Measurements from ENCODE around the gene PAWR.
"Not testable (repeated sequence)": the region's sequence is repeated elsewhere in the genome, so short reads cannot be mapped to it uniquely, and the experiment has no call there.

PAWR gene

DNA sequence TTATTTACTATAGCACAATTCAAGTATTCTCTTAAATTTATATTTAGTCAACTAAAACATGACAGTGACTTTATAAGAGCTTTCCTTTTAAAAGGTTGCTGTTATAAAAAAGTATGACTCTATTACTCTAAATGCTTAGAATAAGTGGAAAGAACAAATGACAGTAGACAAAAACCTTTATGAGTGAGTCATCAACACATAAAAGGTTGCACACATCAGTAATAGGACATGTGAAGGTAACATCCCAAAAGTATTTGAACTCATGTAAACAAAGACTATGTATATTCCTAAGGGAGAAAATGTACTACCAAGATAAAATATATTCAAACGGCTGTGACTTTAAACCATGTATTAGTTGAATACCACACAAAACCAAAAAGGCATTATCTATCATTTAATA, 98.8 kb downstream of the PAWR start:
- DNase-seq (ENCODE audit: low read depth) = no peak

DNA sequence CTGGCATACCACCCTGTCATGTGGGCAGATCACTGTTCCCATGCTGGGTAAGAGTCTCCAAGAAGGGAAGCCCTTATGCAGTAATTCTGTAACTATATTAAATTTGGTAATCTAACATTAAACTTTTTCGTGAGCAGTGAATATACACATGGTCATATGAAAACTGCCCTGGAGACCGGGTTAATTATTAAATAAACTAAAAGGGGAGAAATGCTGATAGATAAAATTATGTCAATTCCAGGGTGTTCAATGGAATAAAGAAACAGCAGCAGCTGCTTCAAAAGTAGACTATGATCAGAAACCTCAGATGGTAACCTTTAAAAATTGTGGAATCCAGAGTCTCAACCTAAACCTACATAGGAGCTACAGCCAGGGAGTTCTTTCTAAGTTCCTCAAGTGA, 100.0 kb downstream of the PAWR start:
- no peak for DNase-seq (ENCODE audit: low read depth)

DNA sequence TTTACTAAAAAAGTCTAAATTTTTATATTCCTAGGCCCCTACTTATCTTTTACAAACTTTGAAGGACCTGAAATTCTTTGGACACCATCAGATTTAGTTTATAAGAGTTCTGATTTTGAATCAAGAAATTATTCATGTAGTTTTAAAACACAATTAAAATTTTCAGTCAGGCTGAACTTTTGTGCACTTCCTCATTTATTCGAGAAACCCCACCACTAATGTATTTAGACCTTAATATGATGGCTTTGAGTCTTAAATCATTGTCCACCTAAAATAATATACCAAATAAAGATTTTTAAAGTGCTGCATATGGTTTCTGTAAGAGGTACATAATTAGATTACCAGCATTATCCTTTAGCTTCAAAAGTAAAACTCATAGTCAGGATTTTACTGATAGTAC, 103.4 kb downstream of the PAWR start:
- no peak for DNase-seq (ENCODE audit: low read depth)

DNA sequence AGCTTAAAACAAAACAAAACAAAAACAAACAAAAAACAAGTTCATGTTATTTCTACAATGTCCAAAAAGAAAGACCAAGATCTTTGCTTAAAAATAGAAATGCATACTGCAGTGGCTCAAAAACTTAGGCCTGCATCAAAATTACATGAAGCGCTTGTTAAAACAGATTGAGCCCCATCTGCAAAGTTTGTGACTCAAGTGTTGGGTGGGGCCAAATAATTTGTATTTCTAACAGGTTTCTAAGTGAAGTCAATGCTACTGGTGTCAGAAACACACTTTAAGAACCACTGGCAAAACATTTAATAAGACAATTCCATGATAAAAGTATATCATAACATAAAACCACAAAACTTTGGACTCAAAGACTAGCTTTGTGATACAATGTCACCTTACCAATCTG, 105.6 kb downstream of the PAWR start:
- no peak for DNase-seq (ENCODE audit: low read depth)

DNA sequence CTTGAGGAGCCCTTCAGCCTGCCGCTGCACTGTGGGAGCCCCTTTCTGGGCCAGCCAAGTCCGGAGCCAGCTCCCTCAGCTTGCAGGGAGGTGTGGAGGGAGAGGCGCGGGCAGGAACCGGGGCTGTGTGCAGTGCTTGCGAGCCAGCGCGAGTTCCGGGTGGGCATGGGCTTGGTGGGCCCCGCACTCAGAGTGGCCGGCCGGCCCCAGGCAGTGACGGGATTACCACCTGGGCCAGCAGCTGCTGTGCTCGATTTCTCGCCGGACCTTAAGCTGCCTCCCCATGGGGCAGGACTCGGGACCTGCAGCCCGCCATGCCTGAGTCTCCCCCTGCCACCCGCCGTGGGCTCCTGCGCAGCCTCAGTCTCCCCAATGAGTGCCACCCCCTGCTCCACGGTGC, 116.9 kb downstream of the PAWR start:
- no peak for DNase-seq (ENCODE audit: low read depth)

DNA sequence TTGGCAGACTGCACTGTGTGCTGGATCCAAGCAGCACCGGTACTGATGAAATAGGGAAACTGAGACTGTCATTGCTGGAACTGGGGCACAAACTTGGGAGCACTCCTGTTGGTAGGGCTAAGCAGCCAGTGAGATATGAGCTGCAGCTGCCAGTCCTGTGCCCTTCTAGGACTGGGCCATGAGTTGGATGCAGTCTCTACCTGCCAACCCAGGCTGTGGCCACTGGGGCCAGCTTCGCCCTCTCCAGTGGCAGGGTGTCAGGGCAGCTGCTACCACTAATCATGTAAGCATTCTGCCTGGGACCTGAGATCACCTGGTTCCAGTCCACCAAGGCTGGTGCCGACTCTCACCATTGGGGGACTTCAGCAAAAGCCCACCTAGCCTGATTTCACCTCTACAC, 121.1 kb downstream of the PAWR start:
- DNase-seq (ENCODE audit: low read depth) = no peak

DNA sequence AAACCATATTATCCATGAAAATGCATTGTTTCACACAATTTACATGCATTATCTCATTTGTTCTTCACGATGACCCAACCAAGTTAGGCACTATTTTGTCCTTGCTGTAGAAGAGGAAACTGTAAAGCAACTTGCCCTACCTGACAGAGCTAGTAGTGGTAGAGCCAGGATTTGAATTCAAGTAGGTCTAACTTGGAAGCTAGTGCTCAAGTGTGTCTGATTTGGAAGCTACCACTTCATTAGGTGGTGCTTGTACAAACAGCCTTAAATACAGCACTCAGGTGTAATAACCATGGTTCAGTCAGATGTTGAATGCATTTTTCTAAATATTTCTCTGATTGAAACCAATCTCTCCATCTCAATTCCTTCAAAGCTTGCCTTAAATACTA, 123.6 kb downstream of the PAWR start:
- no peak for DNase-seq (ENCODE audit: low read depth)

DNA sequence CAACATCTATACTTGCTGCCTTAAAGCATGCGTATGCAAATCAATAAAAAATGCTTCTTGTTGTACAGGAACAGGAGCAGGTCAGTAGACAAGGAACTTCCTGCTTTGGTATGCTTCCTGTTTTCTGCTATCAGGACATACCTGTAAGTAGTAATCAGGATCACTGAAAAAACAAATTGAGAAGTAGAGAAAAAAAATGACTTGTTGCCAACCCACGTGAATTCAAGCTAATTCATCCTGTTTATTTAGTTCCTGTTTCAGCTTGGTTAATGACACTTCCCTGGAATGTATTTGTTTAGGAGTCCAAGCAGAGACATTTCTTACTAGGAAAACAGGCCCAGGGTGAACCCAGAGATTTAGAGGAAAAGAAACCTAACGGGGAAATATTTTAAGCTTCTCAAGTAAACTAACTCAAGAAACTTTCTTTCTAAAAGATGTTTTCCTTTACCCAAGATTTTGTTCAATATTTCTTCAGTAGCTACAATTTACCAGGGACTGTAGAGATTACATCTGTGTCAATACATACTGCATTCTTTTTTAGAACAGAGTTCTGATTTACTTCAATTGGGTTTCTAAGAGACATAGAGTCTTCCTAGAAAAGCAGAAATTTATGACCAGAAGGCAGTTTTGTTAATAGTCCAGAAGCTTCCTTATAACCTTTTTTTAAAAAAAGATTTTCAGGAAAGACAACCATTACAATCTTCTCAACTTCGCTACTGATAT, 124.2 kb downstream of the PAWR start:
- DNase-seq (ENCODE audit: low read depth) = no peak

DNA sequence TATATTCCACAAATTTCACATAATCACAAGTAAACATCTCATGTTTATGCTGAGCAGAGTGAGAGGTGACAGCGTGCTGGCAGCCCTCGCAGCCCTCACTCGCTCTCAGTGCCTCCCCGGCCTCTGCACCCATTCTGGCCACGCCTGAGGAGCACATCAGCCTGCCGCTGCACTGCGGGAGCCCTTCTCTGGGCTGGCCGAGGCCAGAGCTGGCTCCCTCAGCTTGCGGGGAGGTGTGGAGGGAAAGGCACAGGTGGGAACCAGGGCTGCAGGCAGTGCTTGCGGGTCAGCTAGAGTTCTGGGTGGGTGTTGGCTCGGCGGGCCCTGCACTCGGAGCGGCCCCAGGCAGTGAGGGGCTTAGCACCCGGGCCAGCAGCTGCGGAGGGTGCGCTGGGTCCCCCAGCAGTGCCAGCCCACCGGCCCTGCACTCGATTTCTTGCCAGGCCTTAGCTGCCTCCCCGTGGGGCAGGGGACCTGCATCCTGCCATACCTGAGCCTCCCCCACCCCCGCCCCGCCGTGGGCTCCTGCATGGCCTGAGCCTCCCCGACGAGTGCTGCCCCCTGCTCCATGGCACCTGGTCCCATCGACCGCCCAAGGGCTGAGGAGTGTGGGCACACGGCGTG, 125.9 kb downstream of the PAWR start:
- DNase-seq (ENCODE audit: low read depth) = not testable (repeated sequence)

DNA sequence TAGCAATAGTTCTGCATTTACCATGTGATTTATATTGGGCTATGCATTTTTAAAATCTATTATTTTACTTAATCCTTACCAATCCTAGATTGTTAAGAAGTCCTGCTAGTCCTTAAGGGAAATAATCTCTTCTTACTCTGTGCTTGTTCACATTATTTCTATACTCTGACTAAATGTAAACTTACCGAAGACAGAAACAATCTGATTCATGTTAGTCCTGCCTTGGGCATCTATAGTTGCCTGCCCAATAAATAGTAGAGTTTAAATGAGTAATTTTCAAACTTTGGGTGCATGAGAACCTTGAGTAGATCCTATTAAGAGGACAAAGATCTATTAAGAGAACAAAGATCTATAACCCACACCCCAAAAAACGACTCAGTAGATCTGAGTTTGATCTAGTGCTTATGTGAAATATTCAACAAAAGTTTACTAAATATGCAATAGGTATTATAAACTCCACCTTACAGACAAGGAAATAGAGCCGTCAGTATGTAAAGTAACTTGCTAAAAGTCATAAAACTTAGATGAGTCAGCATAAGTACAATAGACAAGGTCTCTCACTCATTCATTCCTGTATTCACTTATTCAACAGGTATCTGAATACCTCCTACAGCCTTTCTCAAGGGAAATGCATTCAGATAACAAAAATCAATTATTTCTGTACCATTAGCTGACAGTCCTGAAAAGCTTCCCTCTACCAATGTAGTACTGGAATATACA, 127.6 kb downstream of the PAWR start:
- no peak for DNase-seq (ENCODE audit: low read depth)

DNA sequence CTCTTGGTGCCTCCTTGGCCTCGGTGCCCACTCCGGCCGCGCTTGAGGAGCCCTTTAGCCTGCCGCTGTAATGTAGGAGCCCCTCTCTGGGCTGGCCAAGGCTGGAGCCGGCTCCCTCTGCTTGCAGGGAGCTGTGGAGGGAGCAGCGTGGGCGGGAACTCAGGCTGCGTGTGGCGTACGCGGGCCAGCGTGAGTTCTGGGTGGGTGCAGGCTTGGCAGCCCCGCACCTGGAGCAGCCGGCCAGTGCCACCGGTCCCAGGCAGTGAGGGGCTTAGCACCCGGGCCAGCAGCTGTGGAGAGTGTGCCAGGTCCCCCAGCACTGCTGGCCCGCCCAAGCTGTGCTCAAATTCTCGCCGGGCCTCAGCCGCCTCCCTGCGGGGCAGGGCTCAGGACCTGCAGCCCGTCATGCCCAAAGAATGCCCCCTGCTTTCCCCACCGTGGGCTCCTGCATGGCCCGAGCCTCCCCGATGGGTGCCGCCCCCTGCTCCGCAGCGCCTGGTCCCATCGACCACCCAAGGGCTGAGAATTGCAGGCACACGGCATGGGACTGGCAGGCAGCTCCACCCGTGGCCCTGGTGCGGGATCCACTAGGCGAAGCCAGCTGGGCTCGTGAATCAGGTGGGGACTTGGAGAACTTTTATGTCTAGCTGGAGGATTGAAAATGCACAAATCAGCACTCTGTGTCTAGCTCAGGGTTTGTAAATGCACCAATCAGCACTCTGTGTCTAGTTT, 129.2 kb downstream of the PAWR start:
- no peak for DNase-seq (ENCODE audit: low read depth)

DNA sequence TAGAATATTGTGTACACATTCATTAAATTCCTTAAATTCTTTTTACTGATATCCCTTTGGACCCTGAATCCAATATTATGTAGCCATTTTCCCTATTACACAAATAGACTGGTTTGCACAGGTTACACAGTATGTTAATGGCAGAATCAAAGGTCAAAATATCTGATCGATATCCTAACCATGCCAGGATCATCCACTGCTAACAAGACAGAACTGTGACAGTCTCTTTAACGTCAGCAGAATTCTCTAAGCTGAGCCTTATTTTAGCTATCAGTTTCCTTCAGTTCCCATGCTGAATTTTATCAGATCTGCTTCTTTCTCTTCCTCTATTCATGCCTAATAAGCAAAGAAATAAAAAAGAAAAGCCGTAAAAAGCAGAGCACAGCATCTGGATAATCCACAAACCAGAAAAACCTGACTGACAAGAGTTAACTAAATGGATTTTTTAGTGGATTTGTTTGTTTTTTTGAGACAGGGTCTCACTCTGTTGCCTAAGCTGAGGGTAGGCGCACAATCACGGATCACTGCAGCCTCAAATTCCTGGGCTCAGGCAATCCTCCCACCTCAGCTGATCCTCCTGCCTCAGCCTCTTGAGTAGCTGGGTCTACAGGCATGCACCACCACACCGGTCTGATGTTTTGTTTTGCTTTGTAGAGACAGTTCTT, 130.4 kb downstream of the PAWR start:
- no peak for DNase-seq (ENCODE audit: low read depth)

DNA sequence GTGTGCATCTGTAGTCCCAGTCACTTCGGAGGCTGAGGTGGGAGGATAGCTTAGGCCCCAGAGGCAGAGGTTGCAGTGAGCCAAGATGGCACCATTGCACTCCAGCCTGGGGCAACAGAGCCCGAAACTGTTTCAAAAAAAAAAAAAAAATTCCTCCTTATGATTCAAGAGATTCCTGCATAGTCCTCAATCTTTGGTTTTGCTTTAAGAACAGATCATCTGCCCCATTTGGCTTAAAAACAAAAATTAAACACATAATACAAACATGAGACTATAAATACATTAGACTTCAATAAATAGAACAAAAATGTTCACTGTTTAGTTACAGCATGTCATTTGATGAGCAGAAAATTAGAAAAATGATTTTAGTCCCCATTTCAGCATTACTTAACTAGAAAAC, 131.2 kb downstream of the PAWR start:
- DNase-seq (ENCODE audit: low read depth) = no peak

DNA sequence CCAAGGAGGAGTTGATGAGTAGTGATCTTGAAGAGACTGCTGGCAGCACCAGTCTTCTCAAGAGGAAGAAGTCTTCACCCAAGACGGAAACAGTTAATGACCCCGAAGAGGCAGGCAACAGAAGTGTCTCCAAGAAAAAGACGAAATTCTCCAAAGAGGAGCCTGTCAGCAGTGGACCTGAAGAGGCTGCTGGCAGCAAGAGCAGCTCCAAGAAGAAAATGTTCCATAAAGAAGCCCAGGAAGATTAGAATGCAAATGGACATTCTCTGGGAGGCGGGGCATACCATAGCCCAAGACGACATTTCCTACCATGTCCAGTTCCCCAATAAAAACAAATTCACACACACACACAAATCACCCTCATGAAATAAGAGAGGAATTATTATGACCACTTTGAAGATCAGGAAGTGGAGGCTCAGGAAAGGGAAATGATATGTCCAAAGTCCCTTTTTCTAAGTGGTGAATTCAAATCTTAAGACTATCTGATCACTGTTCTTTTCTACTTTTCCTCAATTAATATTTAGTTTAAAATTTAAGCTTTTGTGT, 131.8 kb downstream of the PAWR start:
- DNase-seq (ENCODE audit: low read depth) = no peak

DNA sequence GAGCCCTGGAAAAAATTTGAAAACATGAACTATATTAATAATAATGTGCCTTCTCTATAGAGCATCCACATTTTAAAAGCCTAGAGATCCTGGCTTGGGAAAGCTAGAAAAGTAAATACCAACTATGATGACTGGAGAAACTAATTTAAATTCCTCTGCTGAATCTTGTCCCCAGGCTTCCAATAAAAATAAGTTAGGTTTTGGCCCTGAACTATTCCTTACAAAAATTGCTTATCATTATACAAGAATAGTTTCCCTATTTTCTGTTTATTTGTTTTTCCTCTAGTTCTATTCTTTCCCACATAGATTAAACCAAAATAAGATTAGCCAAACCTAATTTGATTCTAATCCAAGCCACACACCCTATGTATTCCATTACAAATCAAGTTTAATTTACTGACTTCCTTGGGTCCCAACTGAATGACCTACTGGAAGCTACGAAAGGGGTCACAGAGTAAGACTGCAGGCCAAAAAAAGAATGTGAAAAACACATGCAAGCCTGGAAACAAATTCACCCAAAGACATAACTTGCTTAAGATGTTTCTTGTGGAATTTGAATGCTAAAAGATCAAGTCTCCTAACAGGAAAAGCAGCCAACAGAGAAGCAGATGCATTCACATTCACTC, 133.0 kb downstream of the PAWR start:
- no peak for DNase-seq (ENCODE audit: low read depth)

DNA sequence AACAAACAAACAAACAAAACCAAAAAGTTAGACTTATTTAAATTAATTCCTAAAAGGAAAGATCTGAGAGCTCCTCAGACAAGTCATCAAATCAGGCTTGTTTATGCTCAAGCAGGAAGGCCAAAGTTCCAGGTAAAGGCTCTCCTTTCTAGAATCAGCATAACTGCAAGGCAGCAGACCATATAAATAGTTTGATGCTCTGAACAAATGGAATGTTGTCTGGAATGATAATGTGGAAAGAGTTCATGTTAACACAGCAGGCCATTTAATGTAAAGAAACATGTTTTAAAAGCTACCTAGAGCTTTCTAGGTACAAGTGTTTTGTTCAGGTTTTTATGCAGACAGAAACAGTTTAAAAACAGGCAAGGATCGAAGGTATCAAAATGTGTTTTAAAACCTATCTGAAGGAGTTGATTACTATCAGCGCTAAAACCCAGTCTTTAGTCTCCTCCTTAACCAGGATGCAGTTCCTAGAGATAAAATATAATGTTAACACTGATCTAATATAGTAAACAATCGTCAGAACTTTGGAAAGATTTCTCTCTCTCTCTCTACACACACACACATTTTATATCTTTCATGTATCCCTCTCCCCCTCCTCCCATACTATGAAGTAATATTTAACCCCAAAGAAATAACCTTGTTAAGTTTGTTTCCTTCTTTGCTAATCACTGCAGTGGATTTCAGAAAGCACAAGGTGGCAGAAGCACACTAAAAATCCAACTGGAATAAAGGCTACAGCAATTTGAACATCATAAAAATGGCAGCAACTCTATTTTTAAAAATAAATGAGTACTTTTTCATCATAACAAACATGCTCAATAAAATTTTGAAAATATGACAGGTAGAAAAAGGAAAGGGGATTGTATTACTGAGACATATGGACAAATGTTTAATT, 135.5 kb downstream of the PAWR start:
- DNase-seq (ENCODE audit: low read depth) = no peak

DNA sequence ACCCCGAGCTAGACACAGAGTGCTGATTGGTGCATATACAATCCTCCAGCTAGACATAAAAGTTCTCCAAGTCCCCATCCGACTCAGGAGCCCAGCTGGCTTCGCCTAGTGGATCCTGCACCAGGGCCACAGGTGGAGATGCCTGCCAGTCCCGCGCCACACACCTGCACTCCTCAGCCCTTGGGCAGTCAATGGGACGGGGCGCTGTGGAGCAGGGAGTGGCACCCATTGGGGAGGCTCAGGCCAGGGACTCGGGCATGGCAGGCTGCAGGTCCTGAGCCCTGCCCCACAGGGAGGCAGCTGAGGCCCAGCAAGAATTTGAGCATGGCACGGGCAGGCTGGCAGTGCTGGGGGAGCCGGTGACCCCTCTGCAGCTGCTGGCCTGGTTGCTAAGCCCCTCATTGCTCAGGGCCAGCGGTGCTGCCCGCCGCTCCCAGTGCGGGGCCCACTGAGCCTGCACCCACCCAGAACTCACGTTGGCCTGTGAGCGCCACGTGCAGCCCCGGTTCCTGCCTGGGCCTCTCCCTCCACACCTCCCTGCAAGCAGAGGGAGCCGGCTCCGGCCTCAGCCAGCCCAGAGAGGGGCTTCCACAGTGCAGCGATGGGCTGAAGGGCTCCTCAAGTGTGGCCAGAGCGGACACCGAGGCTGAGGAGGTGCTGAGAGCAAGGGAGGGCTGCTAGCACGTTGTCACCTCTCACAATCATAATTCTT, 136.7 kb downstream of the PAWR start:
- DNase-seq (ENCODE audit: low read depth) = no peak

DNA sequence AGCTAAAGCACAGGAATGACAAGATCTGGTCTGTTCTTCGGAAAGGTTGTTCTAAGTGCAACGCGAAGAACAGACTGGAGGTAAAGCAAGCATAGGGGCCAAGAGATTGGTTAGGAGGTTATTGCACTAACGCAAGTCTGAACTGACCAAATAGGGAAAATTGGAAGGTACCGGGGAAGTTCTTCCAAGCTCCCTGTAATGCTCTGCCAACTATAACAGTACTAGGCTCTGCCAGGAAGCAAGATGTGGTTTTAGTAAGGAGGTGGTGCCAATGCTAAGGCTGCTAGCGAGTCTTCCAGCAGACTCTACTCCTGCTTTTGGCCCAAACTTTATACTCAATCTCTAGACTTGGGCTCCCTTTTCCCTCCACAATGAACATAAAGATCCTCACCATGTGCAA, 138.6 kb downstream of the PAWR start:
- DNase-seq (ENCODE audit: low read depth) = no peak

DNA sequence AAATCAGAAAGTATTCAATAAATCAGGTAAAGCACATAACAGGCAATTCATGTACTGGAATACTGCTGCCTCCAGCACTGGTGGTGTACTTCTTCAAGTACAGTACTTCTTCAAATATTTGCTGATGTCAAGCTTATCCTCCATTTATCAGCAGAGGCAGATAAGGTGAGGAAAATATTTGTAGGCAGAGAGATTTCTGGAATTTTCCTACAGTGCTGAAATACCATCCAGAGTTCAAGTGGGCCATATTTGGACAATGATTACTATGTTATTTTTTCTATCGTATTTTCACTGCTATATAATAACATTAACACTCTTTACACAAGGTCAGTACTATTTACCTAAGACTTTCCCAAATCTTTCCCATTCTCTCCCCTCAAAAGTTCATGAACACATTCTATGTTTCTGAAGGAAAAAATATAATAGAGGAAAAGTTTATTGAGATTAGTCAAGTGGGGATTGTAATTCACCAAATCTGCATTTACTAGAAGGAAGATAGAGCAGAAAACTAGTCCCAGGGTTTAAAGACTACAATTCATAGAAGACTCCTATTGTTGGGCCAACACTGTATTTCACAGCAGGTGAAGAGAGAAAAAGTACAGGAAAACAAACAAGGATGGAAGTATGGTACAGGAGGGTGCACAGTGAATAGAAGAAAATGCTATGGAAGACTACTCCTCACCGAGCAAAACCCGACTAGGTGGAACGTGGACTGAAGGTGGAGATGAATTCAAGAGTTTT, 141.1 kb downstream of the PAWR start:
- peak; percentile 60 for DNase-seq (ENCODE audit: low read depth)
